Osteocyte (in vitro differentiated cells): ENCODE measurements around the gene C11orf16. TPM values are rescaled to one million over a fixed set of nuclear protein-coding genes. Genes with fewer than 3 reads are reported as not detected.

Experiments
- DNase-seq: peaks from one replicate; pipeline ENCODE4 v3.0.0; 2021; ENCODE audit warnings: mixed read lengths; ENCODE audit not compliant: unreplicated experiment; ENCODE audit errors: extremely low spot score
- H3K27ac Mint-ChIP-seq: one replicate; pipeline ENCODE4 v1.8.0; 2021; ENCODE audit warnings: mild to moderate bottlenecking, mixed read lengths; ENCODE audit not compliant: unreplicated experiment
- H3K27me3 Mint-ChIP-seq: one replicate; pipeline ENCODE4 v1.8.0; 2021; ENCODE audit warnings: mixed read lengths; ENCODE audit not compliant: unreplicated experiment
- H3K36me3 Mint-ChIP-seq: one replicate; pipeline ENCODE4 v1.8.0; 2021; ENCODE audit warnings: mixed read lengths; ENCODE audit not compliant: unreplicated experiment
- H3K4me1 Mint-ChIP-seq: one replicate; pipeline ENCODE4 v1.8.0; 2021; ENCODE audit warnings: mixed read lengths; ENCODE audit not compliant: unreplicated experiment
- H3K4me3 Mint-ChIP-seq: one replicate; pipeline ENCODE4 v1.8.0; 2021; ENCODE audit warnings: mild to moderate bottlenecking, moderate library complexity, mixed read lengths; ENCODE audit not compliant: unreplicated experiment
- H3K9me3 Mint-ChIP-seq: one replicate; pipeline ENCODE4 v1.8.0; 2021; ENCODE audit warnings: mixed read lengths; ENCODE audit not compliant: unreplicated experiment
- CTCF ChIP-seq: fragments of 200-600 bp; sonication (generic); IDR thresholded peaks from 2 replicates; pipeline ENCODE4 v1.5.0; 2021; ENCODE audit warnings: antibody characterized with exemption, mild to moderate bottlenecking, moderate library complexity
- total RNA-seq: library from RNA; stranded (reverse); gene quantifications from 2 replicates; pipeline ENCODE4 v1.2.1, GENCODE V29; 2021

Gene C11orf16
- total RNA-seq, 1 donor from 2014 or later: not detected

GRCh38 chr11:8927233-8927632 lies 5.5 kb downstream of the C11orf16 start:
- no peak overlapping the region for H3K4me3 Mint-ChIP-seq
- H3K27ac Mint-ChIP-seq: no peak overlapping the region
- H3K27me3 Mint-ChIP-seq: no peaks in the 10 kb centered on the region
- no peaks in the 10 kb centered on the region for H3K9me3 Mint-ChIP-seq
- peaks cover 13% of the 10 kb centered on the region for H3K36me3 Mint-ChIP-seq
- TF ChIP-seq CTCF: no peak
- DNase-seq: peak; percentile 25
- peaks cover 10% of the 10 kb centered on the region for H3K4me1 Mint-ChIP-seq

GRCh38 chr11:8926236-8926635 lies 6.5 kb downstream of the C11orf16 start:
- no peak overlapping the region for H3K4me3 Mint-ChIP-seq
- DNase-seq: peak; percentile 54
- H3K36me3 Mint-ChIP-seq: peaks cover 22% of the 10 kb centered on the region
- H3K4me1 Mint-ChIP-seq: peaks cover 10% of the 10 kb centered on the region
- TF ChIP-seq CTCF: no peak
- no peaks in the 10 kb centered on the region for H3K27me3 Mint-ChIP-seq
- H3K9me3 Mint-ChIP-seq: no peaks in the 10 kb centered on the region
- no peak overlapping the region for H3K27ac Mint-ChIP-seq

GRCh38 chr11:8925711-8926110 lies 7.0 kb downstream of the C11orf16 start:
- Mint-ChIP-seq H3K4me1 (peaks cover 9% of the 10 kb centered on the region), H3K9me3 (no peaks in the 10 kb centered on the region), H3K36me3 (peaks cover 23% of the 10 kb centered on the region), H3K4me3 (no peak overlapping the region), H3K27me3 (no peaks in the 10 kb centered on the region), H3K27ac (no peak overlapping the region)
- DNase-seq: peak; percentile 71
- no peak for TF ChIP-seq CTCF

GRCh38 chr11:8922691-8923090 lies 10.1 kb downstream of the C11orf16 start:
- no peaks in the 10 kb centered on the region for H3K9me3 Mint-ChIP-seq
- H3K27me3 Mint-ChIP-seq: no peaks in the 10 kb centered on the region
- peak; percentile 64 for DNase-seq
- H3K36me3 Mint-ChIP-seq: peaks cover 27% of the 10 kb centered on the region
- H3K27ac Mint-ChIP-seq: no peak overlapping the region
- peaks cover 20% of the 10 kb centered on the region for H3K4me1 Mint-ChIP-seq
- TF ChIP-seq CTCF: no peak
- H3K4me3 Mint-ChIP-seq: no peak overlapping the region

- peak; percentile 89 for DNase-seq
- TF ChIP-seq CTCF: peak; percentile 7
- H3K27me3 Mint-ChIP-seq: no peaks in the 10 kb centered on the region
- H3K36me3 Mint-ChIP-seq: peaks cover 20% of the 10 kb centered on the region
- peak overlapping the region; percentile 61 for H3K4me3 Mint-ChIP-seq
- H3K4me1 Mint-ChIP-seq: peaks cover 64% of the 10 kb centered on the region
- peak overlapping the region; percentile 92 for H3K27ac Mint-ChIP-seq
- no peaks in the 10 kb centered on the region for H3K9me3 Mint-ChIP-seq
Observed at GRCh38 chr11:8917157-8917825, 15.5 kb downstream of the C11orf16 start.
